ENCODE data around the gene ASCC3. TPM values are rescaled to one million over a fixed set of nuclear protein-coding genes. Genes with fewer than 3 reads are reported as not detected.

The ASCC3 gene
- total and polyA plus RNA-seq, 2 experiments from 2014 or later: 92.9 to 129 TPM

GRCh38 chr6:100512203-100512862 is 368.8 kb downstream of the ASCC3 start:
- ATAC-seq: no peak
- Histone ChIP-seq H2AFZ (no peak overlapping the region), H3K4me2 (no peak overlapping the region)

More at GRCh38 chr6:100512203-100512862, 368.8 kb downstream of the ASCC3 start:
- Mint-ChIP-seq H3K9me3 (no peaks in the 10 kb centered on the region), H3K4me1 (no peaks in the 10 kb centered on the region), H3K27me3 (ENCODE audit: insufficient read depth, low read depth, poor library complexity) (peaks cover 1% of the 10 kb centered on the region), H3K36me3 (ENCODE audit: low read depth) (peaks cover 10% of the 10 kb centered on the region), H3K4me3 (no peak overlapping the region), H3K27ac (no peak overlapping the region)
- DNase-seq (ENCODE audit: low spot score): no peak
- H4K20me1 ChIP-seq (replicated peaks; ENCODE audit: insufficient read depth): no peaks in the 10 kb centered on the region
- no peaks in the 10 kb centered on the region; the same call in 1 of the 2 replicates for H3K36me3 ChIP-seq (ENCODE audit: insufficient read depth)
- no peaks in the 10 kb centered on the region for H3F3A ChIP-seq (replicated peaks; ENCODE audit: low read depth)
- H3K79me2 ChIP-seq (replicated peaks; ENCODE audit: insufficient read depth): no peaks in the 10 kb centered on the region
- no peak overlapping the region for H3K27ac ChIP-seq (ENCODE audit: low read depth)
- no peaks in the 10 kb centered on the region for H3K27me3 ChIP-seq (ENCODE audit: insufficient read depth)
- no peak overlapping the region for H3K4me3 ChIP-seq
- H3K9me2 ChIP-seq (ENCODE audit: insufficient read depth): no peaks in the 10 kb centered on the region
- TF ChIP-seq EZH2phosphoT487 (IDR thresholded peaks at IDR 0.05; ENCODE audit: unreplicated experiment) (no peak), ZNF114 (CRISPR knock-in tag; IDR thresholded peaks at IDR 0.05) (no peak), ETS1 (IDR thresholded peaks at IDR 0.05) (no peak), POLR2AphosphoS5 (IDR thresholded peaks at IDR 0.05; ENCODE audit: low read depth) (no peak), EZH2 (IDR thresholded peaks at IDR 0.05; ENCODE audit: low read depth, unreplicated experiment) (no peak), JUNB (IDR thresholded peaks at IDR 0.05; ENCODE audit: unreplicated experiment) (no peak), CTCF (conservative IDR thresholded peaks at IDR 0.05; ENCODE audit: low read depth in 2 of 2) (no peak), ZNF462 (CRISPR knock-in tag; IDR thresholded peaks at IDR 0.05) (no peak), CREB1 (CRISPR knock-in tag; IDR thresholded peaks at IDR 0.05; ENCODE audit: low read depth) (no peak), STAT1 (IDR thresholded peaks at IDR 0.05; ENCODE audit: unreplicated experiment) (no peak), REST (IDR thresholded peaks at IDR 0.05; ENCODE audit: unreplicated experiment) (no peak), ZNF331 (CRISPR knock-in tag; IDR thresholded peaks at IDR 0.05; ENCODE audit: low read depth) (no peak)
- no peaks in the 10 kb centered on the region for H3K4me1 ChIP-seq (ENCODE audit: insufficient read depth)

Measured in GM23338 (cell line).